Measurements from ENCODE around the gene CLVS2.

The CLVS2 gene

DNA sequence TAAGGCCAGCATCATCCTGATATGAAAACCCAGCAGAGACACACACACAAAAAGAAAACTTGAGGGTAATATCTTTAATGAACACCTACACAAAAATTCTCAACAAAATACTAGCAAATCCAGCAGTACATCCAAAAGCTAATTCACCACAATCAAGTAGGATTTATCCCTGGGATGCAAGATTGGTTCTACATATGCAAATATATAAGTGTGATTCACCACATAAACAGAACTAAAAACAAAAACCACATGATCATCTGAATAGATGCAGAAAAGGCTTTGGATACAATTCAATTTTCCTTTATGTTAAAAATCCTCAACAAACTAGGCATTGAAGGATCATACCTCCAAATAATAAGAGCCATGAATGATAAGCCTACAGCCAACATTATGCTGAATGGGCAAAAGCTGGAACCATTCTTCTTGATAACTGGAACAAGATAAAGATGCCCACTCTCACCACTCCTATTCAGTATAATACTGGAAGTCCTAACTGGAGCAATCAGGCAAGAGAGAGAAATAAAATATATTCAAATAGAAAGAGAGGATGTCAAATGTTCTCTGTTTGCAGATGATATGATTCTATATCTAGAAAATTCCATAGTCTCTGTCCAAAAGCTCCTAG is 33.9 kb upstream of the CLVS2 start:
- H2AFZ ChIP-seq: no peak overlapping the region
- H3K4me3 ChIP-seq (ENCODE audit: low read depth, low read length): no peak overlapping the region
- no peaks in the 10 kb centered on the region for H3K36me3 ChIP-seq (ENCODE audit: control insufficient read depth, insufficient read depth, low read length)
- H3K9ac ChIP-seq: no peak overlapping the region
- H3K4me2 ChIP-seq (ENCODE audit: low read length): no peak overlapping the region
- H3K27me3 ChIP-seq (ENCODE audit: control insufficient read depth, insufficient read depth, low read length): no peaks in the 10 kb centered on the region
- no peak for TF ChIP-seq CTCF (IDR thresholded peaks at IDR 0.05)
- no peak overlapping the region for H3K27ac ChIP-seq
- H3K9me3 ChIP-seq (ENCODE audit: control insufficient read depth, low read length): no peaks in the 10 kb centered on the region
- no peaks in the 10 kb centered on the region for H3K4me1 ChIP-seq
- no peaks in the 10 kb centered on the region for H3K79me2 ChIP-seq

DNA sequence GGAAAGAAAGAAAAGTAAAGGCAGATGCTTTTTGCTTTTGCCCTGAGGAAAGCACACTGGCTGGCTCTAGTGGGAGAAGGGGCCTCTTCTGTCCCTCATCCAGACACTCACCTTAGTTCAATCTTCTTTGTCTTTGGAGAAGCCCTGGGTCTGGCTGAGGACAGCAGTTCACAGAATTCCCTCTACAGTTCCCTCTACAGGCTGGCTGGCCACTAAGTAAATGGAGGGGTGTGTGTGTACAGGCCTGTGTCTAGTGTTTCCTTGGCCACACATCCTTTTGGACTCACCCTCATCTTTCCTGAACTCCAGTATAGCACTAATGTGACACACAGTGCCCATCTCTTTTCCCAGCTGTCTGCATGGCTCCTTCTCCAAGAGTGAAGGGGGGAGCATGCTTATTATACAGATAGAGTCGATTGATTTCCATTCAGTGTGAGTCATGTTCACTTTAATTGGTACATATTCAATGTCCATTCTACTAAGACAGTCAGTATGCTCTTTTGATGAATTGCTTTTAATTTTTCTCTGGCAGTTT is 26.0 kb upstream of the CLVS2 start:
- H3K4me1 ChIP-seq: no peaks in the 10 kb centered on the region
- no peaks in the 10 kb centered on the region for H3K9me3 ChIP-seq (ENCODE audit: control insufficient read depth, low read length)
- H3K4me2 ChIP-seq (ENCODE audit: low read length): no peak overlapping the region
- TF ChIP-seq CTCF (IDR thresholded peaks at IDR 0.05): no peak
- H3K9ac ChIP-seq: no peak overlapping the region
- no peaks in the 10 kb centered on the region for H3K36me3 ChIP-seq (ENCODE audit: control insufficient read depth, insufficient read depth, low read length)
- no peak overlapping the region for H3K4me3 ChIP-seq (ENCODE audit: low read depth, low read length)
- H3K27me3 ChIP-seq (ENCODE audit: control insufficient read depth, insufficient read depth, low read length): no peaks in the 10 kb centered on the region
- no peak overlapping the region for H2AFZ ChIP-seq
- H3K27ac ChIP-seq: no peak overlapping the region
- no peaks in the 10 kb centered on the region for H3K79me2 ChIP-seq

- H3K4me2 ChIP-seq (ENCODE audit: low read length): no peak overlapping the region
- no peak for TF ChIP-seq CTCF (IDR thresholded peaks at IDR 0.05)
- H3K79me2 ChIP-seq: no peaks in the 10 kb centered on the region
- no peak overlapping the region for H3K9ac ChIP-seq
- H3K27ac ChIP-seq: no peak overlapping the region
- H3K9me3 ChIP-seq (ENCODE audit: control insufficient read depth, low read length): no peaks in the 10 kb centered on the region
- H3K36me3 ChIP-seq (ENCODE audit: control insufficient read depth, insufficient read depth, low read length): no peaks in the 10 kb centered on the region
- H3K4me1 ChIP-seq: no peaks in the 10 kb centered on the region
- H3K4me3 ChIP-seq (ENCODE audit: low read depth, low read length): no peak overlapping the region
- no peak overlapping the region for H2AFZ ChIP-seq
- no peaks in the 10 kb centered on the region for H3K27me3 ChIP-seq (ENCODE audit: control insufficient read depth, insufficient read depth, low read length)
Observed at GRCh38 chr6:122977180-122977579, 18.9 kb upstream of the CLVS2 start.

DNA sequence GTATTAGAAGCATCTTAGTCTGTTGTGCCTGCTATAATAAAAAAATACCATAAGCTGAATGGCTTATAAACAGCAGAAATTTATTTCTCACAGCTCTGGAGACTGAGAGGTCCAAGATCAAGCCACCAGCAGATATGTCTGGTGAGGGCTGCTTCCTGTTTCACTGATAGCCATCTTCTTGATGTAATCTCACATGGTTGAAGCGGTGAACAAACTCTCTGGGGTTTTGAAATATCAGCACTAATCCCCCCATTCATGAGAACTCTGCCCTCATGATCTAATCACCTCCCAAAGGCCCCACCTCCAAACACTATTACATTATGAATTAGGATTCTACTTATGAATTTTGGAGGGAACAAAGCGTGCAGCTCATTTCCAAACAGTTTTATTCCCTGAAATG is 11.6 kb upstream of the CLVS2 start:
- H3K4me2 ChIP-seq (ENCODE audit: low read length): no peak overlapping the region
- H3K9me3 ChIP-seq (ENCODE audit: control insufficient read depth, low read length): no peaks in the 10 kb centered on the region
- H3K79me2 ChIP-seq: no peaks in the 10 kb centered on the region
- no peak for TF ChIP-seq CTCF (IDR thresholded peaks at IDR 0.05)
- no peak overlapping the region for H2AFZ ChIP-seq
- no peaks in the 10 kb centered on the region for H3K36me3 ChIP-seq (ENCODE audit: control insufficient read depth, insufficient read depth, low read length)
- H3K4me3 ChIP-seq (ENCODE audit: low read depth, low read length): no peak overlapping the region
- H3K9ac ChIP-seq: no peak overlapping the region
- no peak overlapping the region for H3K27ac ChIP-seq
- no peaks in the 10 kb centered on the region for H3K27me3 ChIP-seq (ENCODE audit: control insufficient read depth, insufficient read depth, low read length)
- H3K4me1 ChIP-seq: no peaks in the 10 kb centered on the region

GRCh38 chr6:122994256-122994655 is 1.8 kb upstream of the CLVS2 start:
- Histone ChIP-seq H3K9me3 (ENCODE audit: control insufficient read depth, low read length) (no peaks in the 10 kb centered on the region), H3K9ac (no peak overlapping the region), H3K4me2 (ENCODE audit: low read length) (no peak overlapping the region), H3K36me3 (ENCODE audit: control insufficient read depth, insufficient read depth, low read length) (no peaks in the 10 kb centered on the region), H3K4me1 (peaks cover 2% of the 10 kb centered on the region), H3K4me3 (ENCODE audit: low read depth, low read length) (no peak overlapping the region), H3K79me2 (no peaks in the 10 kb centered on the region), H2AFZ (no peak overlapping the region), H3K27ac (no peak overlapping the region), H3K27me3 (ENCODE audit: control insufficient read depth, insufficient read depth, low read length) (no peaks in the 10 kb centered on the region)
- no peak for TF ChIP-seq CTCF (IDR thresholded peaks at IDR 0.05)

Data from parathyroid adenoma (tissue), 2 donors.